Esophagus squamous epithelium (tissue), 4 donors: ENCODE data around the gene UBLCP1.

Experiments used
- CTCF ChIP-seq, 6 experiments: fragments of 450-650 bp in 4 of 6; fragments of 200-600 bp in 2 of 6; sonication (generic) in 2 of 6; IDR thresholded peaks; one replicate each; pipeline ENCODE4 v1.5.1; 2016 to 2019; ENCODE audit warnings: antibody characterized with exemption in 6 of 6, mild to moderate bottlenecking in 4 of 6, moderate library complexity in 4 of 6
- POLR2A ChIP-seq, 4 donors: fragments of 450-650 bp; IDR thresholded peaks; one replicate each; pipeline ENCODE4 v1.6.1; 2017; ENCODE audit warnings: antibody characterized with exemption in 4 of 4, mild to moderate bottlenecking in 4 of 4, moderate library complexity in 3 of 4

GRCh38 chr5:159214486-159215271 lies 48.4 kb upstream of the UBLCP1 start:
- TF ChIP-seq CTCF (IDR thresholded peaks at IDR 0.05) (no peak), POLR2A (IDR thresholded peaks at IDR 0.05) (no peak)
